Stomach (tissue), 9 donors: ENCODE data around the gene KLK15. TPM values are rescaled to one million over a fixed set of nuclear protein-coding genes. Genes with fewer than 3 reads are reported as not detected.

Source experiments
- DNase-seq, 2 donors: peaks; one replicate each; pipeline versions ENCODE4 v3.0.0 to v3.0.0-alpha.2; 2013 to 2019
- H3K27ac ChIP-seq, 5 donors: fragments of 200-600 bp in 4 of 5; sonication (generic) in 4 of 5; one replicate each; pipeline ENCODE4 v1.5.1; 2013 to 2019; ENCODE audit warnings: mild to moderate bottlenecking in 1 of 5, moderate library complexity in 1 of 5
- H3K27me3 ChIP-seq, 3 donors: fragments of 200-600 bp; sonication (generic); one replicate each; pipeline ENCODE4 v1.5.1; 2017 to 2019; ENCODE audit warnings: mixed run types in 1 of 3
- H3K36me3 ChIP-seq, 4 donors: fragments of 200-600 bp; sonication (generic); 1 replicate in 3 of 4; 2 replicates in 1 of 4; pipeline ENCODE4 v1.5.1; 2016 to 2019
- H3K4me1 ChIP-seq, 4 donors: fragments of 200-600 bp; sonication (generic); one replicate each; pipeline ENCODE4 v1.5.1; 2016 to 2019
- H3K4me3 ChIP-seq, 4 donors: fragments of 200-600 bp; sonication (generic) in 3 of 4; one replicate each; pipeline ENCODE4 v1.5.1; 2016 to 2019; ENCODE audit warnings: mild to moderate bottlenecking in 1 of 4
- H3K9me3 ChIP-seq, 4 donors: fragments of 200-600 bp; sonication (generic); one replicate each; pipeline ENCODE4 v1.5.1; 2016 to 2019
- CTCF ChIP-seq, 7 experiments: fragments of 450-650 bp in 4 of 7; fragments of 200-600 bp in 3 of 7; sonication (generic) in 3 of 7; IDR thresholded peaks; one replicate each; pipeline ENCODE4 v1.5.1; 2016 to 2019; ENCODE audit warnings: antibody characterized with exemption in 7 of 7, control low read depth in 2 of 7, mild to moderate bottlenecking in 1 of 7
- EP300 ChIP-seq: sonication (generic); formaldehyde crosslinking; IDR thresholded peaks from one replicate; pipeline ENCODE4 v1.6.1; 2017; ENCODE audit warnings: antibody characterized with exemption
- POLR2A ChIP-seq, 4 donors: fragments of 450-650 bp; IDR thresholded peaks; one replicate each; pipeline ENCODE4 v1.6.1; 2016; ENCODE audit warnings: antibody characterized with exemption in 4 of 4, control low read depth in 2 of 4, mild to moderate bottlenecking in 1 of 4, moderate library complexity in 1 of 4
- POLR2AphosphoS5 ChIP-seq, 3 donors: sonication (generic); formaldehyde crosslinking; IDR thresholded peaks; one replicate each; pipeline ENCODE4 v1.6.1; 2016; ENCODE audit warnings: antibody characterized with exemption in 3 of 3
- WGBS, 5 donors: extraction: QIAGEN DNeasy Blood & Tissue Kit in 3 of 5; methylation state at CpG; one replicate each; pipeline versions ENCODE4 v1.1.5 to v1.1.7; 2013 to 2018; 5-methylcytosine and 5-hydroxymethylcytosine counted together
- intact Hi-C: fragments of 100-400 bp; cut with DNase I; formaldehyde crosslinking; loops from one replicate; pipeline ENCODE4 v1.15.1; 2023; ENCODE audit warnings: low total_unique reads
- polyA plus RNA-seq, 3 donors: library from polyadenylated mRNA; stranded (reverse); fragments of 200-250 nt; gene quantifications; one replicate each; pipeline ENCODE4 v1.2.3, GENCODE V29; 2013
- total RNA-seq, 5 donors: library from RNA; depleted of rRNA; stranded (reverse); fragments of >200 nt; gene quantifications; one replicate each; pipeline versions ENCODE4 v1.1.0 to v1.2.3, GENCODE V29; 2014 to 2016
- donor health status: healthy with polysubstance abuse.
- donor health status: Bipolar disorder and iron deficiency.
- donor health status: healthy.

KLK15 gene
- total and polyA plus RNA-seq, 8 donors = not detected

- Histone ChIP-seq H3K36me3 (no peaks in the 10 kb centered on the region), H3K9me3 (peaks cover 0 to 26% (median 21%) of the 10 kb centered on the region in 4 donors), H3K4me1 (peaks cover 7 to 15% (median 14%) of the 10 kb centered on the region in 4 donors), H3K27ac (no peak overlapping the region), H3K27me3 (peaks cover 0 to 58% (median 17%) of the 10 kb centered on the region in 3 donors), H3K4me3 (no peak overlapping the region)
- 69 to 80% (median 75%) methylated on average over 10 of the region's 10 CpGs for WGBS, 5 donors
- intact Hi-C loops = no loop called here
- no peak for TF ChIP-seq CTCF (IDR thresholded peaks at IDR 0.05)
- TF ChIP-seq EP300 = no peak
- TF ChIP-seq POLR2AphosphoS5 (IDR thresholded peaks at IDR 0.05) = no peak
- no peak for TF ChIP-seq POLR2A (IDR thresholded peaks at IDR 0.05)
- no peak for DNase-seq
These were observed 6.6 kb upstream of the KLK15 start for GRCh38 chr19:50839712-50840655.

GRCh38 chr19:50838239-50838638, 4.9 kb upstream of the KLK15 start:
- no peak for DNase-seq
- Histone ChIP-seq H3K27ac (no peak overlapping the region), H3K9me3 (peaks cover 0 to 12% (median 9%) of the 10 kb centered on the region in 4 donors), H3K4me1 (peaks cover 7 to 16% (median 14%) of the 10 kb centered on the region in 4 donors), H3K27me3 (peaks cover 0 to 67% (median 19%) of the 10 kb centered on the region in 3 donors), H3K36me3 (no peaks in the 10 kb centered on the region), H3K4me3 (no peak overlapping the region)
- intact Hi-C loops = no loop called here
- 16 to 27% (median 20%) methylated on average over 5 to 6 of the region's 6 CpGs for WGBS, 5 donors
- no peak for TF ChIP-seq EP300
- no peak for TF ChIP-seq CTCF (IDR thresholded peaks at IDR 0.05)
- no peak for TF ChIP-seq POLR2AphosphoS5 (IDR thresholded peaks at IDR 0.05)
- TF ChIP-seq POLR2A (IDR thresholded peaks at IDR 0.05) = no peak

GRCh38 chr19:50837300-50837699, 3.9 kb upstream of the KLK15 start:
- H3K4me3 ChIP-seq = no peak overlapping the region
- peaks cover 0 to 76% (median 28%) of the 10 kb centered on the region in 3 donors for H3K27me3 ChIP-seq
- TF ChIP-seq POLR2AphosphoS5 (IDR thresholded peaks at IDR 0.05) (no peak), CTCF (IDR thresholded peaks at IDR 0.05) (no peak), POLR2A (IDR thresholded peaks at IDR 0.05) (no peak), EP300 (no peak)
- H3K36me3 ChIP-seq = no peaks in the 10 kb centered on the region
- no peak overlapping the region for H3K27ac ChIP-seq
- peaks cover 7 to 16% (median 14%) of the 10 kb centered on the region in 4 donors for H3K4me1 ChIP-seq
- H3K9me3 ChIP-seq = peaks cover 0 to 2% (median 1%) of the 10 kb centered on the region in 4 donors
- intact Hi-C loops = no loop called here
- 65 to 84% (median 81%) methylated on average over 9 to 10 of the region's 10 CpGs for WGBS, 5 donors
- no peak for DNase-seq

DNA sequence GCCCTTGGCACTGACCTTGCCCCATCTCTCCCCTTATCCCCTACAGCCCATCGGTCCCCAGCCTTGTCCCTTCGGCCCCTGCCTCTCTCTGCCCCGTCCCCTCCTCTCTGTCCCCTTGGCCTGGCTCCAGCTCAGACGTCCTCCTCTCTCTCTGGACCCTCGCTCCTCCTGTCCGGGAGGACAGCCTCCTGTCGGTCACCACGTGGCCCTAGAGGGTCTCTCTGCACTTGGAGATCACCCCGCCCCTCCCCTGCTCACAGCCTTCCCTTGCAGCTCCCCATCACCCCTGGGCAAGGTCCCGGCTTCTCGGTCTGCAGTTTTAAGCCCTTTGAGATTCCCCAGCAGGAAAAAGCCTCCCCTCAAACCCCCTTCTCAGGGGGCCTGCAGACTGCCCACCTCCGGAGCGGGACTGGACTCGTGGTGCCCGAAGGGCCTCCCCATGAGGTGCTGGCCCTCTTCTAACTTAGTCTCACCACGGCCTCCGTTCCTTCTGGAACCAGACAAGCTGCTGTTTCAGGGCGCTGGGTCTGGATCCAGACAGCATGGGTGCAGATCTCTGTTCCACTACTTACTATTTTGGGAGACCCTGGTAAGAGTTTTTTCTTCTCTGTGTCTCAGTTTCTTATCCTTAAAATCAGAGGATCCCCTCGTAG, 3.3 kb upstream of the KLK15 start:
- Histone ChIP-seq H3K4me3 (peak overlapping the region in 1 of 4 donors; percentile 60), H3K27me3 (peaks cover 0 to 83% (median 28%) of the 10 kb centered on the region in 3 donors), H3K4me1 (peaks cover 7 to 16% (median 14%) of the 10 kb centered on the region in 4 donors), H3K36me3 (no peaks in the 10 kb centered on the region), H3K27ac (no peak overlapping the region), H3K9me3 (no peaks in the 10 kb centered on the region)
- TF ChIP-seq POLR2A (IDR thresholded peaks at IDR 0.05) (no peak), EP300 (no peak), POLR2AphosphoS5 (IDR thresholded peaks at IDR 0.05) (no peak), CTCF (IDR thresholded peaks at IDR 0.05) (no peak)
- WGBS, 5 donors = 44 to 52% (median 47%) methylated on average over 19 of the region's 19 CpGs
- intact Hi-C loops = no loop called here
- DNase-seq = no peak
